GM23248 (cell line): ENCODE results near the gene CDK5RAP3.

Experiments used
- EZH2 ChIP-seq: fragments of 200-600 bp; sonication (generic); IDR thresholded peaks from 2 replicates; pipeline ENCODE4 v1.6.1; 2018; ENCODE audit warnings: antibody characterized with exemption, mild to moderate bottlenecking; ENCODE audit not compliant: insufficient read depth, poor library complexity, severe bottlenecking
- EZH2phosphoT487 ChIP-seq: fragments of 200-600 bp; sonication (generic); IDR thresholded peaks from 2 replicates; pipeline ENCODE4 v1.6.1; 2018; ENCODE audit warnings: antibody characterized with exemption, moderate library complexity, mild to moderate bottlenecking, low read depth; ENCODE audit not compliant: insufficient read depth

DNA sequence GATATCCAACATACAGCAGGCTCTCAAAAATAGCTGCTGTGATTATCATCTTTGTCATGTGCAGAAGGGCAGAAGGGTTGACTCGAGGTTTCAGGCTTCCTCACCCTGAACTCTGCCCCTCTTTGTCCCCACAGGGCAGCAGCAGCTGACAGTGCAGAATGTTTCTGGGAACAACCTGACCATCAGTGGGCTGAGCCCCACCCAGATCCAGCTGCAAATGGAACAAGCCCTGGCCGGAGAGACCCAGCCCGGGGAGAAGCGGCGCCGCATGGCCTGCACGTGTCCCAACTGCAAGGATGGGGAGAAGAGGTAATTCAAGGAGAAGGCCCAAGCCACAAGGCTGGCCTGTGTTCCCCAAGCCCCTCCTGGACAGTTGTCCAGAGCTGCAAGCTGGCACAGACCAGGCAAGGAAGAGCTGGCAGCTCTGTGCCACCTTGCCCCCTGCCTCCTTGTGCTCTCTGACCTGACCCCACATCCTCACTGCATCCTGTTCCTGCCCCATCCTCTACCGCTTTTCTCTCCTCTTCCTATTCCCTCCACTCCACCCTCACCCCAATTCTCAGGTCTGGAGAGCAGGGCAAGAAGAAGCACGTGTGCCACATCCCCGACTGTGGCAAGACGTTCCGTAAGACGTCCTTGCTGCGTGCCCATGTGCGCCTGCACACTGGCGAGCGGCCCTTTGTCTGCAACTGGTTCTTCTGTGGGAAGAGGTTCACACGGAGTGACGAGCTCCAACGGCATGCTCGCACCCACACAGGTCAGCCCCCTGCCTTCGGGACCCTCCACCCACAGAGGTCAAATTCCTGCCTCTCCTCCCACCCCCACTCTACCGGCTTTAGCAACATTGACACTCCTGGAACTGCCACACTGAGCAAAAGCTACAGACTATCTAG is 45.9 kb upstream of the CDK5RAP3 start:
- TF ChIP-seq EZH2: no peak
- TF ChIP-seq EZH2phosphoT487: no peak
